Measurements from ENCODE around the gene TP53I13. TPM values are rescaled to one million over a fixed set of nuclear protein-coding genes. Genes with fewer than 3 reads are reported as not detected.
A peak's percentile ranks its signal among the peaks of the same experiment; 100 is the strongest.

Gene TP53I13
- total RNA-seq, 1 experiment from 2014 or later = 29.6 TPM

- CTCF ChIA-PET = interaction anchor here (0.7 to 1.4 kb wide), 3 partner anchors 29 to 395 kb away, joined by 3 to 5 read pairs (median 3); partner anchors contain the start of gene ANKRD13B
- intact Hi-C loops (cut with micrococcal nuclease) = no loop called here
- Mint-ChIP-seq H3K9me3 (ENCODE audit: unreplicated experiment) (no peaks in the 10 kb centered on the region), H3K27ac (ENCODE audit: low read depth, unreplicated experiment) (no peak overlapping the region), H3K27me3 (ENCODE audit: insufficient read depth, unreplicated experiment) (no peaks in the 10 kb centered on the region), H3K36me3 (ENCODE audit: insufficient read depth, unreplicated experiment) (no peaks in the 10 kb centered on the region), H3K4me3 (ENCODE audit: unreplicated experiment) (no peak overlapping the region), H3K4me1 (ENCODE audit: insufficient read depth, unreplicated experiment) (no peaks in the 10 kb centered on the region)
- DNase-seq (ENCODE audit: unreplicated experiment) = no peak
- TF ChIP-seq, protein P1, sequence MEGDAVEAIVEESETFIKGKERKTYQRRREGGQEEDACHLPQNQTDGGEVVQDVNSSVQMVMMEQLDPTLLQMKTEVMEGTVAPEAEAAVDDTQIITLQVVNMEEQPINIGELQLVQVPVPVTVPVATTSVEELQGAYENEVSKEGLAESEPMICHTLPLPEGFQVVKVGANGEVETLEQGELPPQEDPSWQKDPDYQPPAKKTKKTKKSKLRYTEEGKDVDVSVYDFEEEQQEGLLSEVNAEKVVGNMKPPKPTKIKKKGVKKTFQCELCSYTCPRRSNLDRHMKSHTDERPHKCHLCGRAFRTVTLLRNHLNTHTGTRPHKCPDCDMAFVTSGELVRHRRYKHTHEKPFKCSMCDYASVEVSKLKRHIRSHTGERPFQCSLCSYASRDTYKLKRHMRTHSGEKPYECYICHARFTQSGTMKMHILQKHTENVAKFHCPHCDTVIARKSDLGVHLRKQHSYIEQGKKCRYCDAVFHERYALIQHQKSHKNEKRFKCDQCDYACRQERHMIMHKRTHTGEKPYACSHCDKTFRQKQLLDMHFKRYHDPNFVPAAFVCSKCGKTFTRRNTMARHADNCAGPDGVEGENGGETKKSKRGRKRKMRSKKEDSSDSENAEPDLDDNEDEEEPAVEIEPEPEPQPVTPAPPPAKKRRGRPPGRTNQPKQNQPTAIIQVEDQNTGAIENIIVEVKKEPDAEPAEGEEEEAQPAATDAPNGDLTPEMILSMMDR (IDR thresholded peaks at IDR 0.05; ENCODE audit: unreplicated experiment) = no peak
- POLR2A ChIA-PET = interaction anchor here (0.7 kb wide), 1 partner anchor 27 kb away, joined by 3 read pairs; no protein-coding TSS in a partner anchor
- no TSS peak for BruUV-seq (replicated peaks)
Measured at GRCh38 chr17:29563816-29564215, 4.7 kb upstream of the TP53I13 start.

- Mint-ChIP-seq H3K27ac (ENCODE audit: low read depth, unreplicated experiment) (no peak overlapping the region), H3K4me1 (ENCODE audit: insufficient read depth, unreplicated experiment) (peaks cover 9% of the 10 kb centered on the region), H3K4me3 (ENCODE audit: unreplicated experiment) (no peak overlapping the region), H3K9me3 (ENCODE audit: unreplicated experiment) (no peaks in the 10 kb centered on the region), H3K36me3 (ENCODE audit: insufficient read depth, unreplicated experiment) (peaks cover 6% of the 10 kb centered on the region), H3K27me3 (ENCODE audit: insufficient read depth, unreplicated experiment) (no peaks in the 10 kb centered on the region)
- ChIA-PET CTCF (interaction anchor here (0.6 to 2.1 kb wide), 5 partner anchors 9 to 598 kb away, joined by 3 to 5 read pairs (median 3); no protein-coding TSS in a partner anchor), POLR2A (interaction anchor here (1.4 to 5.8 kb wide), 3 partner anchors 11 to 272 kb away, joined by 4 to 43 read pairs (median 23); partner anchors contain the start of genes ANKRD13B and NUFIP2)
- BruUV-seq (replicated peaks) = no TSS peak
- intact Hi-C loops (cut with micrococcal nuclease) = no loop called here
- TF ChIP-seq, protein P1 (IDR thresholded peaks at IDR 0.05; ENCODE audit: unreplicated experiment) = no peak
- no peak for DNase-seq (ENCODE audit: unreplicated experiment)
Measured at GRCh38 chr17:29565643-29566472, 2.6 kb upstream of the TP53I13 start.

- H3K9me3 Mint-ChIP-seq (ENCODE audit: unreplicated experiment) = no peaks in the 10 kb centered on the region
- ChIA-PET CTCF (interaction anchor here (0.6 to 9.2 kb wide), 8 partner anchors 15 to 599 kb away, joined by 3 to 57 read pairs (median 3); partner anchors contain the start of gene ANKRD13B), POLR2A (interaction anchor here (1.1 to 5.8 kb wide), 12 partner anchors 11 to 391 kb away, joined by 3 to 43 read pairs (median 6); partner anchors contain the start of genes ANKRD13B, SSH2 and TAOK1)
- peak within 1 kb of the TSS; percentile 80 for H3K4me3 Mint-ChIP-seq (ENCODE audit: unreplicated experiment)
- H3K27me3 Mint-ChIP-seq (ENCODE audit: insufficient read depth, unreplicated experiment) = no peaks in the 10 kb centered on the region
- peak; percentile 54 for DNase-seq (ENCODE audit: unreplicated experiment)
- H3K27ac Mint-ChIP-seq (ENCODE audit: low read depth, unreplicated experiment) = peak within 1 kb of the TSS; percentile 78
- peaks cover 14% of the 10 kb centered on the region for H3K4me1 Mint-ChIP-seq (ENCODE audit: insufficient read depth, unreplicated experiment)
- intact Hi-C loops (cut with micrococcal nuclease) = no loop called here
- H3K36me3 Mint-ChIP-seq (ENCODE audit: insufficient read depth, unreplicated experiment) = peaks cover 9% of the 10 kb centered on the region
- TF ChIP-seq, protein P1 (IDR thresholded peaks at IDR 0.05; ENCODE audit: unreplicated experiment) = no peak
- BruUV-seq (replicated peaks) = no TSS peak
Measured at GRCh38 chr17:29566473-29567303, 1.8 kb upstream of the TP53I13 start, which contains the start of gene ABHD15. Gene ABHD15, minus strand, starts transcription at chr17:29567037. Its CDS starts 71 bp downstream, at chr17:29566966.
